CD4-positive, alpha-beta T cell treated with Interferon gamma for 1 hour (primary cell): ENCODE data around the gene NTM.
"Not testable (repeated sequence)": the region's sequence is repeated elsewhere in the genome, so short reads cannot be mapped to it uniquely, and the experiment has no call there.

Experiments
- DNase-seq: peaks from one replicate; pipeline ENCODE4 v3.0.0-alpha.2; 2020

The NTM gene

GRCh38 chr11:132351050-132351449 lies 980.6 kb downstream of the NTM start:
- DNase-seq, result no peak

- no peak for DNase-seq
Observed at GRCh38 chr11:132352497-132352896, 982.1 kb downstream of the NTM start.

GRCh38 chr11:132353255-132353654 lies 982.8 kb downstream of the NTM start:
- DNase-seq, result no peak

GRCh38 chr11:132357811-132358572 lies 987.6 kb downstream of the NTM start:
- DNase-seq, result no peak

GRCh38 chr11:132358573-132358953 lies 988.1 kb downstream of the NTM start:
- no peak for DNase-seq

- DNase-seq, result no peak
Observed at GRCh38 chr11:132361011-132361550, 990.7 kb downstream of the NTM start.

GRCh38 chr11:132365650-132366049 lies 995.2 kb downstream of the NTM start:
- DNase-seq, result no peak

GRCh38 chr11:132367293-132367692 lies 996.9 kb downstream of the NTM start:
- DNase-seq, result no peak

- DNase-seq, result not testable (repeated sequence)
Observed at GRCh38 chr11:132370114-132370513, 999.7 kb downstream of the NTM start.

GRCh38 chr11:132373405-132374143 lies 1003.2 kb downstream of the NTM start:
- DNase-seq, result no peak

GRCh38 chr11:132379540-132379939 lies 1009.1 kb downstream of the NTM start:
- no peak for DNase-seq
